ENCODE measurements around the gene XPO6.

Gene XPO6

DNA sequence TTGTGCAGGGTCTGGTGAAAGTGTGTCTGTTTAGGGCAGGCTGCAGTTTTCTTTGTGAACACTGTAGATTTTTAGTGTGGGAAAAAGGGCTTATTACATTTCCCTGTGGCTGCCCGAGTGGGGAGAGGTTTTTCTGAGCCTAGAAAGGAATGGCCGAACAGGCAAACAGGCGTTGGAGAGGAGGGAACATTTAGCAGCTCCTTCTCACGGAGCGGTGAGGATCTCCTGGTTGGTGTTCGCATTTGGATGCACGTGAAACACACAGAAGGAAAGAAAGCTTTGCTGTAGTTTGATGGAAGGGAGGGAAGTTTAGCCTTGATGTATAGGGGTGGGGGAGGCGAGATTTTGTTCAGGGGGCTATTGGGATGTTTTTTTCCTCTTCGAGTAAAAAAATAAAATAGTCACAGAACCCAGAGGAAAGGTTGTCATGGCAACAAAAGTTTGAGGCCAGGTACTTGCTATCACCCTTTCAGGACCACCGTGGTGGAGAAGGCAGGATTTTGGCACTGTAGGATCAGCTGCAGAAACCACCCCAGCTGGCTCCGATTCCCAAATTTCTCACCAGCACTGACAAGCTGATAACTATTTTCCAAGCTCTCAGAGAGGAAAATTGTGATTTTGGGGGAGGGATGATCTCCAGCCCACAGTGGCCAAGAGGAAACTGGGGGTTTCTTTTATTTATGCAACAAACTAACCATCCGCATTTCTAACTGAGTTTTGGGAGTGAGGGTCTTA lies 151.8 kb downstream of the XPO6 start:
- DNase-seq: no peak

DNA sequence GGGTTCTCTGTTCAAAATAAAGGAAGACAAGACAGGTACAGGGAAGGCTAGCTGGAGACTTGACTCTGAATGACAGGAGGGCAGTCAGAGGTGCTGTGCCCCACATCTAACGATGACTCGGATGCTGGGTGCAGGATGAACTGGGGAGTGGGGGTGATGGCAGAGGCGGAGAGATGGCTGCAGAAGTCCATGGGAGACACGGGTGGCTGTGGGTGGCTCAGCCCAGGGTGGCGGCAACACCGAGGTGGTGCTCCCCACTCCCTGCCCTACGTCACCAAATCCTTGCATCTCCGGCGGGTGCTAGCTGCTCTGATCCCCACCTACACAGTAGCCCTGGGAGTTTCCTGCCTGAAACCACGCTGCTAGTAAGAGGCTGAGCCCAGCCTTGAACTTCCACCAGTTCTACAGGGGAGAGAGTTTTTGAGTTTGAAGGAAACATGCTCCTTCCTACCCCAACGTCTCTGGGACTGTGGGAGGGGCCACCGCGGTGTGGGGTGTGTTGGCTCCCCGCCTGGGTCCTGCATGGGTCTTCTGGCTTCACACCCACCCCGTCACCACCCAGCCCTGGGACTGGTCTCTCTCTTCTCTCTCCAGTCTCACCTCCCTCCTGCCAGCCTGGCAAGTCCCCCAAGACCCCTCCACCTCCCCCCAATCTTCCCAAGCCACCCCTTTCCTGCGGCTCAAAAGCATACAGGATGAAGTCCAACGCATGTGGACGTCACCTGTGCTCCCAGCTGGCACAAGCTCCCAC lies 152.8 kb downstream of the XPO6 start:
- no peak for DNase-seq

DNA sequence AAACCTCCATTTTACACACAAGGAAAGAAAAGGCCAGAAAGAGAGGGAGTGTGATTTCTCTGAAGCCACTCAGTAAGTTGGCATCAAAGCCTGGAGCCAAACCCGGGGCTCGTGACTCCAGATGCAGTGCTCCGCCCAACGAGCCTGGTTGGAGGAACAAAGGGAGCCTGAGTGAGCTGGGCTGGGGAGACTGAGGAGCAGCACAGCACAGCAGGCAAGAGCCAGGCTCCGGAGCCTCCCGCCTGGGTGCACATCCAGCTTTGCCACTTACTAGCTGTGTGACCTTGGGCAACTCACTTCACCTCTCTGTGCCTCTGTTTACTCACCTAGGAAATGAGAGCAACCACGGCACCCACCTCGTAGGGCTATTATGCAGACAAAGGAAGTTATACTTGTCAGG lies 153.8 kb downstream of the XPO6 start:
- DNase-seq: no peak

DNA sequence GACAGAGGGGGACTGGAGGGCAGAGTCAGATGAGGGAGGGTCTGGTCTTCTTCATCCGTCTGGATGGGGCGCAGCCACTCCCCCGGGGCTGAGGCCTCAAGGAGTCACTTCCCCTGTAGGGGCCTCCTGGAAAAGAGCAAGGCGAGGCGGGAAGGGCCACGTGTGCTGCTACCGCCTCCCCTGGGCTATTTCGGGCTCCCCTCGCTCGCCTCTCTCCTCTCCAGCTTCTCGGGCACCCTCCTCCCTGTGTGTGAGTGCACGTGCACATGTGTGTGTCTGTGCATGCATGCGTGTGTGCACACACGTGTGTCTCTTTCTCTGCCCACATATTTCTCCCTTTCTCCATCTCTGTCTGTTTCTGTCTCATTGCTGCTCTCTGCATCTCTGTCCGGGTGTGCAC lies 158.3 kb downstream of the XPO6 start:
- no peak for DNase-seq

DNA sequence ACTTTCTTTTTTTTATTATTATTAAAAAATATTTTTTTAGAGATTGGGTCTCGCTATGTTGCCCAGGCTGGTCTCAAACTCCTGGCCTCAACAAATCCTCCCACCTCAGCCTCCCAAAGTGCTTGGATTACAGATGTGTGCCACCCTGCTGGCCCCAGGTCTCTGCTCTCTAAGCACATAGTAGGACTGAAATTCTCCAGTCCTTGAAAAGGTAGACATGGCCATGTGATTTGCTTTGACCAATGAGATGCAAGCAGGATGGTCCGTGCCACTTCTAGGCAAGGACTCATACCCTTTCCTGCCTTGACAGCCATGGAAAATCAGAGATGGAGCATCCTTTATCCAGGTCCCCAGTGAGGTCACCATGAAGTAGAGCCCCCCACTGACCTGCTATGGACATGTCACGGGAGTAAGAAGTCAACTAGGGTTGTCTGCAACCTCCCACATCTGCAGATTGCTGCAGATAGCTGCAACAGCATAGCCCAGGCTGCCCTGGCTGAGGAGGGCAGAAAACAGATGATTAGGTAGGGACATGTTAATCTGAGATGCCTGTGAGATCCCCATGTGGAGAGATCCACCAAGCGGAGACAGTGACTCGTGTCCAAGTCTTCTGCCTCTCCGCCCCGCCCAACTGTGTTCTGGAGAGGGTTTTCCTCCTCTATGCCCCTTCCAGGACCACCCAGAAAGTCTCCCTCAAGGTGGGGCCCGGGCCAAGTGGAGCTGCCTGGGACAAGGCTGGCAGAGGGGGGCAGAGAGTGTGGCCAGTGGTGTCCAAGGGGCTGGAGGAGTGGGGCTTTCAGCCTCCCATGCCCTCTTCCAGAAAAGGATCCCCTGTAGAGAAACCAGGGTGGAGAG lies 159.3 kb downstream of the XPO6 start:
- DNase-seq: no peak

DNA sequence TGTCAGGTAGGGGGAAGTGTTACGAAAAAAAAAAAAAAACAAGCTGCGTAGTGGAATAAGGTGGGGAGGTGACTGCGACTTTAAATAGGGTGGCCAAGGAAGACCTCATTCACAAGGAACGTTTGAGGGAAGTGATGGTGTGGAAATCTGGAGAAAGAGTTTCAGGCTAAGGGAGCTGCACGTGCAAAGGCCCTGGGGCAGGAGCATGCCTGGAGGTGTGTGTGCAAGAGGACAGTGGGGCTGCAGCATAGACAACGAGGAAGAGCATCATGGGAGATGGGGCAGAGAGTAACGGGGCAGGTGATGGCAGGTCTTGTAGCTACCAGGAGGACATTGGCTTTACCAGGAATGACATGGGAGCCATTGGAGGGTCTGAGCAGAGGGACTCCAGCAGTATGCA lies 160.3 kb downstream of the XPO6 start:
- DNase-seq: no peak

Data from SW 1271 (cell line).